ENCODE results near the gene RAET1G. TPM values are rescaled to one million over a fixed set of nuclear protein-coding genes. Genes with fewer than 3 reads are reported as not detected.

Gene RAET1G
- total RNA-seq, 2 experiments from 2014 or later: not detected

Other genes with a start within 250 kb of the RAET1G start
- 10 to 100 TPM; 19.7 to 21.6 TPM for gene LATS1, start 205.0 kb downstream of the RAET1G start, total RNA-seq
- gene NUP43, start 176.6 kb downstream of the RAET1G start, total RNA-seq: 10 to 100 TPM; 83.8 TPM
- 10 to 100 TPM; 91.2 to 96.0 TPM for gene PCMT1, start 173.4 kb downstream of the RAET1G start, total RNA-seq
- gene LRP11, start 58.8 kb downstream of the RAET1G start, total RNA-seq: 1 to 10 TPM; 1.8 to 2.1 TPM
- not detected for gene RAET1E, start 25.0 kb downstream of the RAET1G start, total RNA-seq
- under 1 TPM; 0.43 to 0.62 TPM for gene ULBP2, start 18.9 kb upstream of the RAET1G start, total RNA-seq
- 1 to 10 TPM; 2.8 to 2.9 TPM for gene ULBP1, start 40.8 kb upstream of the RAET1G start, total RNA-seq
- not detected for gene RAET1L, start 102.4 kb upstream of the RAET1G start, total RNA-seq
- 1 to 10 TPM in 1 of 2 experiments, under 1 TPM in 1; 0.68 to 1.1 TPM for gene ULBP3, start 146.0 kb upstream of the RAET1G start, total RNA-seq
- under 1 TPM; 0.33 to 0.44 TPM for gene PPP1R14C, start 219.9 kb upstream of the RAET1G start, total RNA-seq